Stimulated activated CD8-positive, alpha-beta memory T cell treated with anti-CD3 and anti-CD28 coated beads, Interleukin-2, amount 100 ng/mL, for 48 hours (primary cell): ENCODE data around the gene CTSH.
"Not testable (repeated sequence)": the region's sequence is repeated elsewhere in the genome, so short reads cannot be mapped to it uniquely, and the experiment has no call there.

Experiments
- DNase-seq, 2 donors: peaks; one replicate each; pipeline ENCODE4 v3.0.0-alpha.2; 2020; ENCODE audit warnings: low read depth in 2 of 2

CTSH gene

GRCh38 chr15:78922527-78922926 lies 22.3 kb downstream of the CTSH start:
- no peak for DNase-seq

- no peak for DNase-seq
Observed at GRCh38 chr15:78921940-78922339, 22.9 kb downstream of the CTSH start.

- no peak for DNase-seq
Observed at GRCh38 chr15:78921517-78921916, 23.3 kb downstream of the CTSH start.

- no peak for DNase-seq
Observed at GRCh38 chr15:78917888-78918287, 27.0 kb downstream of the CTSH start.

- no peak for DNase-seq
Observed at GRCh38 chr15:78916088-78916487, 28.8 kb downstream of the CTSH start.

GRCh38 chr15:78915341-78916087 lies 29.3 kb downstream of the CTSH start:
- no peak for DNase-seq

GRCh38 chr15:78914027-78914764 lies 30.6 kb downstream of the CTSH start:
- no peak for DNase-seq

GRCh38 chr15:78913012-78913411 lies 31.8 kb downstream of the CTSH start:
- DNase-seq, result no peak

- no peak for DNase-seq
Observed at GRCh38 chr15:78912316-78912715, 32.5 kb downstream of the CTSH start.

- DNase-seq, result no peak
Observed at GRCh38 chr15:78910271-78910670, 34.6 kb downstream of the CTSH start.

- DNase-seq, result no peak
Observed at GRCh38 chr15:78909791-78910228, 35.0 kb downstream of the CTSH start.

GRCh38 chr15:78909160-78909695 lies 35.6 kb downstream of the CTSH start:
- no peak for DNase-seq

- no peak for DNase-seq
Observed at GRCh38 chr15:78907577-78907976, 37.3 kb downstream of the CTSH start.

GRCh38 chr15:78906316-78906620 lies 38.6 kb downstream of the CTSH start:
- DNase-seq, result no peak

GRCh38 chr15:78904599-78905358 lies 40.1 kb downstream of the CTSH start:
- DNase-seq, result no peak

- not testable (repeated sequence) for DNase-seq
Observed at GRCh38 chr15:78902281-78903032, 42.4 kb downstream of the CTSH start.

- not testable (repeated sequence) for DNase-seq
Observed at GRCh38 chr15:78900819-78901533, 43.9 kb downstream of the CTSH start.

- no peak for DNase-seq
Observed at GRCh38 chr15:78898540-78898939, 46.3 kb downstream of the CTSH start.

- no peak for DNase-seq
Observed at GRCh38 chr15:78895471-78895870, 49.4 kb downstream of the CTSH start.

GRCh38 chr15:78893538-78893937 lies 51.3 kb downstream of the CTSH start:
- DNase-seq, result no peak

GRCh38 chr15:78889000-78889399 lies 55.8 kb downstream of the CTSH start:
- no peak for DNase-seq
